Measurements from ENCODE around the gene RFNG.

RFNG gene

DNA sequence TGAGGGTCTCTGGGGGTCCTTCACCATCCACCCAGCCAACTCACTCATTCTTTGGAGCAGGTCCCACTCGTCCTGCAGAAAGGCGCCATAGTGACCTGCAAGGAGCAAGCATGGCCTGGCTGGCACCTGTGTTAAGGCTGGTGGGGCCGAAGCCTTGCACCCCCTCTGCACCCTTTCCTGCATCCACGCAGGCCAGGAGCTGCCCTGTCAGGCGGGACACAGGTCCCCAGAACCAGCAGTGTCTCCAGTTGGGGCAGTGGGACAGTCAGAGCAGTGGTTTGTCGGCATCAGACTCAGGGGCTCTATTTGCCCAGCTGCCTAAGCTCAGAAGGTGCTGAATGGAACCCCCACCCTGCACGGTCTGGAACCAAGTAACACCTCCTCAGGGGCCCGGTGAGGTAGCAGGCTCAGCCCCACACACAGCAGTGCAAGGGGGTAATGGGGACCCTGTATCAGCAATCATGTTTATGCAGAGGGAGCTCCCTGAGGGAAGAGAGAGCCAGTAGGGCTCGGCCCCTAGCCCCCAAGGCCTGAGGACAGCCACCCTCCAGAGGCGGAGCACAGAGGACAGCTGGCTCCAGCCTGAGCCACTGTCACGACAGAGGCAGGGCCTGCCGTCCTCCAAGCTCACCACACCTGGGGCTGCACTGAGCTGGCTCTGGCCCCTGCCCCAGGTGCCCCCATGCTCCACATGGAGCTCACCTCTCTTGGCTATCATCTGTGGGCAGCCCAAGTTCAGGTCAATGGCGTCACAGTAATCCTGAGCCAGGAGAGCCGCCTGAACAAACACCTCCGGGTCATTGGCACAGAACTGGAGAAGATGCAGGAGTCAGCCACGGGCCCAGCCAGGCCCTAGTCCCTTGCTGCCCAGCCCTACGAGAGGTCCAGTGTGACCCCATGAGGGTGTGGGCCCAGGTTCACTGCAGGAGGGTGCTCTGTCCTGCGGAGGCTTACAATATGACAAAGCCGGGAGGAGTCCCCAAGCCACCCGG is 12.1 kb upstream of the RFNG start:
- DNase-seq (ENCODE audit: low read depth) = no peak
- TF ChIP-seq, protein P1, sequence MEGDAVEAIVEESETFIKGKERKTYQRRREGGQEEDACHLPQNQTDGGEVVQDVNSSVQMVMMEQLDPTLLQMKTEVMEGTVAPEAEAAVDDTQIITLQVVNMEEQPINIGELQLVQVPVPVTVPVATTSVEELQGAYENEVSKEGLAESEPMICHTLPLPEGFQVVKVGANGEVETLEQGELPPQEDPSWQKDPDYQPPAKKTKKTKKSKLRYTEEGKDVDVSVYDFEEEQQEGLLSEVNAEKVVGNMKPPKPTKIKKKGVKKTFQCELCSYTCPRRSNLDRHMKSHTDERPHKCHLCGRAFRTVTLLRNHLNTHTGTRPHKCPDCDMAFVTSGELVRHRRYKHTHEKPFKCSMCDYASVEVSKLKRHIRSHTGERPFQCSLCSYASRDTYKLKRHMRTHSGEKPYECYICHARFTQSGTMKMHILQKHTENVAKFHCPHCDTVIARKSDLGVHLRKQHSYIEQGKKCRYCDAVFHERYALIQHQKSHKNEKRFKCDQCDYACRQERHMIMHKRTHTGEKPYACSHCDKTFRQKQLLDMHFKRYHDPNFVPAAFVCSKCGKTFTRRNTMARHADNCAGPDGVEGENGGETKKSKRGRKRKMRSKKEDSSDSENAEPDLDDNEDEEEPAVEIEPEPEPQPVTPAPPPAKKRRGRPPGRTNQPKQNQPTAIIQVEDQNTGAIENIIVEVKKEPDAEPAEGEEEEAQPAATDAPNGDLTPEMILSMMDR (conservative IDR thresholded peaks at IDR 0.05; ENCODE audit: low read depth, low read length) = no peak
- H3K4me3 ChIP-seq (ENCODE audit: low read depth, low read length) = peak overlapping the region; percentile 76

DNA sequence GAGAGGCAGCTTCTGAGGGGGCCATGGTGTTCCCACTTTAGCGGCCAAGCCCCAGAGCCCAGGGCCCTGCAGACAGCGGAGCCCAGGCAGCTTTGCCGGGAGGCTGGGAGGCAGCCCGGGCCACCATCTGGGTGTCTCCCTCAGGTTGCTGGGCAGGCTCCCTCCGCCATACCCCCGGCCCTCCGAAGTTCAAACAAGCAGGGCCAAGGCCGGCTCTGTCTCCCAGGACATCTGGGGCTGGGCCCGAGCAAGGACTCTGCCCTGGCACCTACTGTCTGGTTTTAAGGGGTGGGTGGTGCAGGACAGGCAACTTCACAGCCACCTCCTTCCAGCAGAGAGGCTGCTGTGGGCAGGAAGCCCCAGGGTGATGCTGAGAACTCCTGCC is 11.4 kb upstream of the RFNG start:
- TF ChIP-seq, protein P1 (conservative IDR thresholded peaks at IDR 0.05; ENCODE audit: low read depth, low read length) = no peak
- DNase-seq (ENCODE audit: low read depth) = no peak
- no peak overlapping the region for H3K4me3 ChIP-seq (ENCODE audit: low read depth, low read length)

DNA sequence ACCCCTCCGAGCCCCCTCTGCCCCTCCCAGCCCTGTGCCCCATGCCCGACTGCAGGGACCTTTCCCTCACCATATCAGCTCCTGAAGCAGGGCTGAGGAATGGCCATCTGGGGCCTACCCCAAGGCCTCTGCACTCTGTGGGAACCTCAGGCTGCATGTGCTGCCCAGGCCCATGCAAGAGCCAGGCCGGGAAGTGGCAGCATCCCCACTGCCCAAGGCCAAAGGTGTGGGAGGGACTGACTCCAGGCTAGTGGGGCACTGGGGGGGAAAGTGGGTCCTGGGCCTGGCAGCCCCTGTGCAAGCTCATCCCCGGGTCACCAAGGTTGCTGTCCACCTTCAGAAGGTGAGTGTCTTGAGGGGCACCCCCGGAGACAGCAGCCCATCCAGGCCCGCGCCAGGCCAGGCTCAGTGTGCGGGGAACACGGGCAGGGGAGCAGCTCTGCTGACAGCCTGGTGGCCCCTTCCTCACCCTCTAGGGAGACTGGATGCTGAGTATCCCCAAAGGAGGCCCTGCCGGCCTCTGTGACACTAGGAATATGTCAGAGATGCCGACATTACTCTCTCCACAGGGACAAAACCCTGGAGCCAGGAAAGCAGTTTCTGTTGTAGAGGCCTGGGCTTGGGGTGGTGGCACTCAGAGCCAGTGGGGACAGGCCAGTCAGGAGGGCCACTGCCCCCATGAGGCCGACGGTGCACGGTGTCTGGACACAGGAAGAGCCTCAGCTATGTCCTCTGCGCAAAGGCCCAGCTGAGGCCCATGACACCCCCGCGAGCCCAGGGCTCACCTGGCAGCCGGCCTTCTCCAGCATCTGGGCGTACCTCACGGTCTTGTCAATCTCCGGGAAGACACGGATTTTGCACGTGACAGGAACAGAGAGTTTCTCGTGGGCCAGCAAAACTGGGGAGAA is 10.7 kb upstream of the RFNG start:
- no peak for DNase-seq (ENCODE audit: low read depth)
- H3K4me3 ChIP-seq (ENCODE audit: low read depth, low read length) = no peak overlapping the region
- TF ChIP-seq, protein P1 (conservative IDR thresholded peaks at IDR 0.05; ENCODE audit: low read depth, low read length) = no peak

DNA sequence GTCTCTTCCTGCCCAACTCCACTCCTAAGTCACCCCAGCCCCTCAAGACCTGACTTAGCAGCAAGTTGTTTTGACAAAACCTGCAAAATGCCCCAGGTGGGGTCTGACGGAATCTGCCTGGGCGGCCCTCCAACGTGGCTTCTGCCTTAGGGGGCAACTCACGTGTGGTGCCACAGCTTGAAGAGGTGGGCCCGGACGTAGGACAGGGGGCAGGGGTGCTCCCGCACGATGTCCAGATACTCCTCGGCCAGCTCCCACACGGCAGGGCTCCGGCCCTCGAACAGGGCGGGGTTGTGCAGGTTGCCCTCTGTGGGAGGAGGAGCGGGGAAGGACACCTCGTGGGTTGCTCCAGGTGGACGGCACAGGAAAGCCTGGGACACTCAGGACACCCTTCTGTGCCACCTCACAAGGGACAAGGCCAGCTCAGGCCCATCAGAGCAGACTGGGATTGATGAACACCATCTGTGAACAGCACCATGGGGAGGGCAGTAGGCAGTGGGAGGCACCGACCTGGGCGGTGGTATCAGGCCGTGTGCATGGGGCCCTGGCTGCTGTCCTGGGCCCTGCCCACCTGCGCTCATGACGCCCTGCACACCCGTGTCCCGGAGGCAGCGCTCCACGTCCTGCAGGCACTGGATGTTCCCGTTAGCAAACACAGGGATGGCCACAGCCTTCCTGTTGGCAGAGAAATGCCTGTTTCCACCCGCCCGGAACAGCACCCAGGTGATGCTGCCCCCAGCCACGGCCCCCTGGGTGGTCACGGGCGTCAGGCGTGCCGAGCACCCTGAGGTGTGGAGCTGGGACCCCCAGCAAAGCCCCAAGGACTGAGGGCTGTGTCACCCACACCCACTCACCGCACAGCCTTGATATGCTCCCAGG is 9.7 kb upstream of the RFNG start:
- H3K4me3 ChIP-seq (ENCODE audit: low read depth, low read length) = no peak overlapping the region
- TF ChIP-seq, protein P1 (conservative IDR thresholded peaks at IDR 0.05; ENCODE audit: low read depth, low read length) = no peak
- no peak for DNase-seq (ENCODE audit: low read depth)

DNA sequence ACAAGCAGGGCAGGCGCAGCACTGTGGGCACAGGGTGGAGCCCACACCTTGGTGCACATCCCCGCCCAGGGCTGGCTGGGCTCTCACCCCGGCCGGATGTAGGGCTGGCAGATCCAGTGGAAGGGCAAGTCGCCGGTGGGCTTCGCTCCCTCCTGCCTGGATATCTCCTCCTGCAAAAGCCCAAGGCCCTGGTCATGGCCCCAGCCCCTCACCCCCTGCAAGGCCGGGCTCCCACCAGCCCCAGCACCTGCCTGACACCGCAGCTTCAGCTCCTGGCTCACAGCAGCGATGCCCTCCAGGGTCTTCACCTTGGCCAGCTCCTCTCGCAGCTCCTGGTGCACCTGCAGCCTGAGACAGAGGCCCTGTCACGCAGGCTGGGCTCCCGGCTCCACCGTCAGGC is 9.0 kb upstream of the RFNG start:
- TF ChIP-seq, protein P1 (conservative IDR thresholded peaks at IDR 0.05; ENCODE audit: low read depth, low read length) = no peak
- no peak overlapping the region for H3K4me3 ChIP-seq (ENCODE audit: low read depth, low read length)

DNA sequence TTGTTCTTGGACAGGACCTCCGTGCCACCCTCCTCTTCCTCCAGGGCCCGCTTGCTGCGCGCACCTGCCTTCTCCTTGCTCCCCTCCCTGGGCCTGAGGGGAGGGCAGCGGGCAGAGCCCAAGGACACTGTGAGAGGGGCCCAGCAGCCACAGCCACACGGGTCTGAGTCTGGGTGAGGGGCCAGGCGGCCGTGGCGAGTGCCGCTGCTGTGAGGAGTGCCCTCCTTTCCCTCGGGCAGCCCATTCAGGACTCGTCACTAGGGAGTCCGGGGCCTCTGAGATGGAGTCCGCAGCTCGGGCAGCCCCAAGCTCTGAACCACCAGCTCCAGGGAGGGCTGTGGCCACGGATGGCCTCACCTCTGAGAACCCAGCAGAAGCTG is 8.4 kb upstream of the RFNG start:
- no peak overlapping the region for H3K4me3 ChIP-seq (ENCODE audit: low read depth, low read length)
- no peak for DNase-seq (ENCODE audit: low read depth)
- TF ChIP-seq, protein P1 (conservative IDR thresholded peaks at IDR 0.05; ENCODE audit: low read depth, low read length) = no peak

More for the DNA sequence above, 9.0 kb upstream of the RFNG start:
- no peak for DNase-seq (ENCODE audit: low read depth)
